ENCODE data around the gene TMEM134. TPM values are rescaled to one million over a fixed set of nuclear protein-coding genes. Genes with fewer than 3 reads are reported as not detected.
A peak's percentile ranks its signal among the peaks of the same experiment; 100 is the strongest.

Gene TMEM134
- total and polyA plus RNA-seq, 2 of the 4 experiments (the other 2 are of a cell fraction): 12.5 to 55.0 TPM

- no peaks in the 10 kb centered on the region; the same call in 1 of the 2 replicates for H3K9me1 ChIP-seq (ENCODE audit: insufficient read depth, low read length)
- 0 out of 2 replicates have a peak overlapping the region, but pooled peaks have one; percentile 22 for H3K4ac ChIP-seq (ENCODE audit: low read depth, low read length)
- H3K23ac ChIP-seq (ENCODE audit: low read depth, low read length): no peak overlapping the region
- H2BK5ac ChIP-seq (ENCODE audit: low read depth, low read length, poor library complexity, severe bottlenecking): no peak overlapping the region
- no peaks in the 10 kb centered on the region for H4K20me1 ChIP-seq (ENCODE audit: insufficient read depth, low read length)
- no peak overlapping the region for H2BK120ac ChIP-seq (ENCODE audit: low read depth, low read length)
- WGBS, 2 experiments (ENCODE audit: extremely low coverage in 2 of 2, insufficient read length in 1 of 2): 97% methylated on average over 4 of the region's 16 CpGs; no CpG with 5 or more reads in 1 of the 2 experiments
- H2AK5ac ChIP-seq (ENCODE audit: low read depth, low read length): 0 out of 2 replicates have a peak overlapping the region, but pooled peaks have one; percentile 51
- peaks cover 14% of the 10 kb centered on the region for H3K4me1 ChIP-seq (ENCODE audit: control insufficient read depth, insufficient read depth, low read length)
- H3K9ac ChIP-seq (ENCODE audit: low read depth, low read length): no peak overlapping the region
- DNase-seq (no peak), ATAC-seq (ENCODE audit: low read depth) (no peak)
- ChIA-PET CTCF (no interaction called here), POLR2A (ENCODE audit: unreplicated experiment) (no interaction called here)
- H4K91ac ChIP-seq (ENCODE audit: insufficient read depth, low read depth, low read length): no peak overlapping the region
- H2AK9ac ChIP-seq (replicated peaks; ENCODE audit: low read depth, low read length, poor library complexity): peak overlapping the region; percentile 89
- H3K79me1 ChIP-seq (ENCODE audit: low read depth in 1 of 2, low read length in 2 of 2): peaks cover 3 to 35% of the 10 kb centered on the region in 2 experiments; a peak in 2 of 4 replicates
- H3K4me2 ChIP-seq (ENCODE audit: low read depth, low read length): no peak overlapping the region
- peaks cover 4% of the 10 kb centered on the region; the same call in 1 of the 2 replicates for H3K36me3 ChIP-seq (ENCODE audit: control insufficient read depth, insufficient read depth, low read length)
- TSS peak; percentile 74 for BruUV-seq (replicated peaks)
- H4K5ac ChIP-seq (ENCODE audit: low read depth, low read length): no peak overlapping the region
- TF ChIP-seq ELK1 (IDR thresholded peaks at IDR 0.05; ENCODE audit: borderline replicate concordance, low read depth, low read length) (no peak), MAFK (IDR thresholded peaks at IDR 0.05; ENCODE audit: low read depth, low read length) (no peak), MAZ (IDR thresholded peaks at IDR 0.05; ENCODE audit: borderline replicate concordance, low read depth, low read length) (no peak), CHD1 (IDR thresholded peaks at IDR 0.05; ENCODE audit: low read depth, low read length) (no peak), BHLHE40 (IDR thresholded peaks at IDR 0.05; ENCODE audit: low read depth, low read length) (no peak), POLR2A (IDR thresholded peaks at IDR 0.05; ENCODE audit: low read depth, low read length) (no peak), RAD21 (IDR thresholded peaks at IDR 0.05; ENCODE audit: low read length) (no peak)
- no peak overlapping the region for H3K4me3 ChIP-seq (ENCODE audit: insufficient read depth, low read depth, low read length)
- H3K9me3 ChIP-seq (ENCODE audit: control insufficient read depth, insufficient read depth, low read length): no peaks in the 10 kb centered on the region
- in situ Hi-C loops (cut with MboI; ENCODE audit: low sequenced_read_pairs) (no loop called here), dilution Hi-C loops (cut with HindIII; ENCODE audit: low sequenced_read_pairs, unreplicated experiment) (no loop called here), intact Hi-C loops (cut with micrococcal nuclease) (loop anchor here (1.0 to 2.0 kb wide), 2 partner anchors 63 to 160 kb away; partner anchors contain the start of gene CORO1B)
- H3K27ac ChIP-seq (ENCODE audit: insufficient read depth, low read length): no peak overlapping the region
- H3K14ac ChIP-seq (replicated peaks; ENCODE audit: low read depth, low read length): no peak overlapping the region
- no peak overlapping the region for H2BK15ac ChIP-seq (ENCODE audit: low read depth, low read length)
- H3K56ac ChIP-seq (ENCODE audit: extremely low read depth, insufficient read depth, low read length): no peak overlapping the region
- no peak overlapping the region for H2BK20ac ChIP-seq (ENCODE audit: low read depth, low read length)
- 0 out of 2 replicates have a peak, but pooled peaks cover 2% of the 10 kb centered on the region for H3K27me3 ChIP-seq (ENCODE audit: control insufficient read depth, insufficient read depth, low read length)
- peak overlapping the region; percentile 85 for H2AFZ ChIP-seq (replicated peaks; ENCODE audit: low read length, poor library complexity)
- H4K8ac ChIP-seq (ENCODE audit: low read depth in 2 of 2, low read length in 2 of 2): peak overlapping the region in 1 of 2 experiments; percentile 61; a peak in 1 of 4 replicates
- H3K18ac ChIP-seq (ENCODE audit: low read depth, low read length): no peak overlapping the region
Measured at GRCh38 chr11:67506426-67507051, 37.5 kb upstream of the TMEM134 start.

Measured in IMR-90 (cell line).